ENCODE results near the gene FRMD4A.
A peak's percentile ranks its signal among the peaks of the same experiment; 100 is the strongest.
"Not testable (repeated sequence)": the region's sequence is repeated elsewhere in the genome, so short reads cannot be mapped to it uniquely, and the experiment has no call there.

FRMD4A gene

GRCh38 chr10:14093730-14094484 is 236.8 kb downstream of the FRMD4A start:
- DNase-seq (ENCODE audit: low spot score), result peak; percentile 51

DNA sequence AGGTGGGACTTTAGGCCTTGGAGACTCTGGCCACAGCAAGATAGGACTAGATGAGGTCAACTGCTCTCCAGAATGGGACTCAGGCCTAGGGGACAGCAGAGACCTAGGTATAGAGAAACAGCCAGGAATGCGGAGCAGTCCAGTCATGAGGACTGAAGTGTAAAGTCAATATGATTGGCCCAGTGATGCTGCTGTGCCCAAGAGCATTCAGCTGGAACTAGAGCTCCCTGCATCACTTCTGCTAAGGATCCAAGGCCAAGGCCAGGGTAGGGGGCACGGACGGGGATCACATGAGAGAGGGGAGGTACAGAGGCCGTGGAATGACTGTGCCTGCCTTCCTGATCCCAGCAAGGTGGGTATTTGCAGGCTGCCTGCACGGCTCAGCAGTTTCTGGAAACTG is 237.9 kb downstream of the FRMD4A start:
- no peak for DNase-seq (ENCODE audit: low spot score)

GRCh38 chr10:14089556-14090292 is 241.0 kb downstream of the FRMD4A start:
- DNase-seq (ENCODE audit: low spot score), result no peak

DNA sequence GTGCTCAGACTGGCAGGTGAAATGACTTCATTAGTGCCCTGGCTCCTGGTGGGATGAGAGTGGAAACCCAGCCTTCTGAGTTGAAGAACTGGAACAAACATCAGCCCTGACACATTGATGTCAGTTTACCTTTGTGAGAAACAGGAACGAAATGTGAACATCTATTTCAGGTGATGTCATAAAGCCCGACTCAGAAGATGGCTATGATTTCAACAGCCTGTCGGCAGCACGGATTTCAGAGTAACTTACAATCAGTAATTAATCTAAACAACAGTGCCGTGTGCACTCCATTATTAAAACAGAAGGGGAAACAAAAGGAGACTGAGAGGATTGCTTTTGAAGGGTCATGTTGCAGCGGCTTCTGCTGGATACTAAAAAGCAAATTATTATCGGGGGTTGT is 243.2 kb downstream of the FRMD4A start:
- no peak for DNase-seq (ENCODE audit: low spot score)

DNA sequence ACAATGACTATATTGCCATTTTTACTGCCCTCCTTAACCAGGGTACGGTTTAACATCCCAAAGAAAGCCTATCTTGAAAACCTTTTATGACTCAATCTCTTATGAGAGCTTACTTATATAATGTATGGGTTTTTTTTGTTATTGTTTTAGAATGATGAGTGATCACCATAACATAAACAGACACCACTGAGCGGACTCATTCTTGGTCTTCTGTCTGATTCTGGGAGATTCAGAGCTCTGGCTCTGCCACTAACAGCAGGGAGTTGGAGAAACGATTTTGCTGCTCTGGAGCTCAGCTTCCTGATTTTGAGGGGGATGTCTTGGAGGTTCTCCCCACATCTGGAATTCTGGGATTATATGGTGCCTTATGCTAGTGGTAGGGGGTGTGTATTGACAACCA is 244.1 kb downstream of the FRMD4A start:
- no peak for DNase-seq (ENCODE audit: low spot score)

GRCh38 chr10:14084875-14085274 is 245.8 kb downstream of the FRMD4A start:
- no peak for DNase-seq (ENCODE audit: low spot score)

- no peak for DNase-seq (ENCODE audit: low spot score)
These were observed 249.9 kb downstream of the FRMD4A start for GRCh38 chr10:14080795-14081194.

GRCh38 chr10:14077430-14077829 is 253.3 kb downstream of the FRMD4A start:
- DNase-seq (ENCODE audit: low spot score), result no peak

GRCh38 chr10:14074062-14074884 is 256.5 kb downstream of the FRMD4A start:
- DNase-seq (ENCODE audit: low spot score), result peak; percentile 79

GRCh38 chr10:14072541-14072940 is 258.2 kb downstream of the FRMD4A start:
- DNase-seq (ENCODE audit: low spot score), result no peak

GRCh38 chr10:14071956-14072355 is 258.8 kb downstream of the FRMD4A start:
- no peak for DNase-seq (ENCODE audit: low spot score)

DNA sequence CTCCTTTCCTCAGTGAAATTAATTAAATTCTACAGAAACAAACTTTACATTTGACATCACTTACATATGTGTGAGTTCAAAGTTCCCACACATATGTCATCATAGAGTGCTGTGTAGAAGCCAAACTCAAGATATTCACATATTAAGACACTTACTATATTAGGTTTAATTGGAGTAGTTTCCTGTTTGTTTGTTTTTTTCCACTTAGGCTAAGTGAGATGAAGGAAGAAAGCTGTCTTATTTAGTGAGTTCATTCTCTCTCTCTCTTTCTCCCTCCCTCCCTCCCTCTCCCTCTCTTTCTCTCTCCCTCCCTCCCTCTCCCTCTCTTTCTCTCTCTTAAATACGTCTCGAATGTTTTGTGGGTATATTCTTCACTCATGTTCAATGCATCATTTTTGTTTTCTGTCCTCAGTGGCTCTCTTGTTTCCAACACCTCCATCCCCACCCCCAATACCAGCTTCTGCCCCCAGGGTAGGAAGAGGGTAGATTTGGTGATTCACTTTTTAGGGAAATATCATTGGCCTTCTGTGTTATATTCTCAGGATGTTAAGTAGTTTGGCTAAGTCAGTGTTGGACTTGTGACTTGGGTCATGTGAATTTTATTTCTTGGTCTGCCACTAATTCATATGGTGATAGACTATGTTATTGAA is 262.0 kb downstream of the FRMD4A start:
- no peak for DNase-seq (ENCODE audit: low spot score)

DNA sequence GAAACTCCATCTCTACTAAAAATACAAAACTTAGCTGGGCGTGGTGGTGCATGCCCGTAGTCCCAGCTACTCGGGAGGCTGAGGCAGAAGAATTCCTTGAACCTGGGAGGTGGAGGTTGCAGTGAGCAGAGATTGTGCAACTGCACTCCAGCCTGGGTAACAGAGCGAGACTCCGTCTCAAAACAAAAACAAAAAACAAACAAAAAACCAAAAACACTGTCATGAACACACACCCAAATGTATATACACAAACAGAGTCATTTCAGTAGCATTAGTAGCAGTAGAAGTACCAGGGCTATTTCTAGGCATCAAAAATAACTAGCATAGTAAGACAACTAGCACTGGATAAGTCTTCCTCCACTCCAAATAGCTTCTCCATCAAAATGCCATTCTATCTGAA is 263.1 kb downstream of the FRMD4A start:
- DNase-seq (ENCODE audit: low spot score), result not testable (repeated sequence)

DNA sequence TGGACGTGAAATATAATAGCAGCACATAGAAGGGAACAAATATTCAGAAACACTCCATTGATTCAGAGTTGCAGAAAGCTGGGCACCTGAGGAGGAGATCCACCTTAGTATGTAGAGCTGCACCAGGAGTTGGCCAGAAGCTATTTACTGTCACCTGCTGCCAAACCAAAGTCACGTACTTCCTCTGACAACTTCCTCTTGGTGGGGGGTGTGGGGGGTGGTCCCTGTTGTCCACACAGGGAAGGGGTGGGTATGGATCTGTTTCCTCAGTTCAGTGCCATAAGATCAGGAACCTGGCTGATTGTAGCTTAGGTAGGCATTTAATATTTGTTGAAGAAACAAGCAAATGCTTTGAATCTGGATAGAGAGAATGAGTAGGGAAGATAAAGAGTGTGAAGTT is 264.6 kb downstream of the FRMD4A start:
- no peak for DNase-seq (ENCODE audit: low spot score)

DNA sequence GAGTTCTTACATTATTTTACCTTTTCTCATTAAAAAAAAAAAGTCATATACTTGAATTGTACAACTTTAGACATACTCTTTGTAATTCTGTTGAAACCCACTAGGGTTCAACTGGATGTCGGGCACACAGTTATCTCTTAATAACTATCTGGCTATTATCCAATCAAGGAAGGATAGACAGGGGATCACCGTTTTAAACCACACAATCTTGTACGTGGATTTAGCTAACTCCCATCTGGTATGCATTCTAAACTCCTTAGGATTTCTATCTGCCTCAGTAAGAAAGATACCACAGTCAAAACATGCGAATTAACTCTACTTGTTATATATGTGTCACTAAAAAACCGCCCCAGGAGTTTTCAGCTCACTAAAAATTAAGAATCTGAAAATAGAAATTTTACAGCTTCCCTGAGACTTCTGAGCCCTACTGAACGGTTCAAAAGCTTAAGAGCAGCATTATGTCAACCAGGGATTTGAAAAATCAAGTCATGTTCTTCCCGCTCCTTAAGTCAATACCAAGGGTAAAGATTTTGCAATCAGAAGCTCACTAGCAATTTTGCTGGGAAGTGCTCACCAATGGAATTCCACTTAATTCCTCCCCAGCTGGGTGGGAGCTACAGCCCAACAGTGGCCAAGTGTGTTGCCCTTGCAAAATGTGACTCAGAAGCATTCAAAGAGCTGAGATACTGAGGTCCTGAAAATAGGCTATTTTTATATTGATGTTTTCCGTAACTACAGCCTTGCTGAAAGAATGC is 267.0 kb downstream of the FRMD4A start:
- DNase-seq (ENCODE audit: low spot score), result no peak

GRCh38 chr10:14062528-14063260 is 268.0 kb downstream of the FRMD4A start:
- DNase-seq (ENCODE audit: low spot score), result no peak

DNA sequence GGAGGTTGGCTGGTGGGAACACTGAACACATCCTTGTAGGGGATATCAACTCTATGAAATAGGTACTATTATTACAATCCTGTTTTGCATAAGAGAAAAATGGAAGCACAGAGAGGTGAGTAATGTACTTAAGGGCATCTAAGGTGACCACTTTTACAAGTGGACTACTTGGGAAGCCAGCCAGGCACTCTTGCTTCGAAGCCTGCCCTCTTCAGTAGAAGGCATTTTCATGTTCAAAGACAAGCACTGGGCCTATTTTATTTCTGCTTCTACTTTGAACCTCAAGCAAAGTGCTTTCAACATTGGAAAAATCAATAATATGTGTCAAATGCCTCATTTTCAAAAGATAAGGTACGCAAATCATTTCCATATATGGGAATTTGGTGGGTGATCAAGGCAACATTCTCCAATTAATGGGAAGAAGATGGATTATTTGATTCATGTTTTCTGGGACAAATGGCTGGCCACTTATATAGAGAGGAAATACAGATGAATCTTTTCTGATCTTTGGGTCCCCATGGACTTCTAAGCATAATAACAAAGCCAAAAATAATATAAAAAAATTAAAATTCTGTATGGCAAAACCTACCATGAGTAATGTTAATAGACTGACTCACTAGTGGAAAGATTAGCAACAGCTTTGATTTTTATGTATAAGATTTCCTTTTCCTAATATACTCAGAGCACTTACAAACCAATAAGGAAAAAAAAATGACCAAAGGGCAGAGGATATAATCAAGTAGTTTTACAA is 270.2 kb downstream of the FRMD4A start:
- no peak for DNase-seq (ENCODE audit: low spot score)

DNA sequence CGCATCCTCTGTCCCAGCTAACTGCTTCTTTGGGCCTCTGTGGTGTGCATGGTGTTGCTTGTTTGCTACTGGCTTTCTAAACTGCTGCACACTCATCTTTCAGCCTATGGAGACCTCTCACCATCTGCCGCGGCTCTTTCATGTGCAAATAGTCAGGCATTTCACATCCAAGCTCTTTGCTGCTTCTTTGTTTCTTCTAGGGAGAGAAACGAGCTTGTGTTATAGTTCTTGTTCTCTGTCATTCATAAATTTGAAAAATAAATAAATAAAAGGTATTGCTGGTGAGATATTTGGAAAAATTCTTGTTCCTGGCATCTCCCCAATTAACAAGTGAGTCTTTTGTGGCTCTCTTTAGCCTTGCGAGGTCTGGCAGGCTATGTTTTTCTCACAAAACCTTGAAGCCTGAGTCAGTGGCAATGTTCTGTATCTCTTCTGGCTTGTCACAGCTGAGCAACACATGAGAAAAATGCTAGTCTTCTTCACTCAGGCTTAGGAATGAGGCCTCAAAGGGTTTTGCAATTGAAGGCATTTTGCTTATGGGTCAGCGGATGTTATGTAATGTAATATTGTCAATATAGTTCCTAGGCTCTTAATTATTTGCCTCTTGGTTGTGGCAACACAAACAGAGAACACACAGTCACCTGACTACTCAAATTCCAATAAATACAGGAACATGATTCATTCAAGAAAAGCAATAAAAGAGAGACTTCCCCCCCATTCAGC is 274.0 kb downstream of the FRMD4A start:
- DNase-seq (ENCODE audit: low spot score), result no peak

GRCh38 chr10:14052931-14053330 is 277.8 kb downstream of the FRMD4A start:
- no peak for DNase-seq (ENCODE audit: low spot score)

Measured in kidney capillary endothelial cell (primary cell).